ENCODE results near the gene DOC2A.

Gene DOC2A

GRCh38 chr16:30009990-30010843, 610 bp downstream of the DOC2A start:
- Histone ChIP-seq H3K4me1 (ENCODE audit: control insufficient read depth in 1 of 2, insufficient read depth in 1 of 2, low read depth in 1 of 2, low read length in 1 of 2) (peaks cover 0 to 12% of the 10 kb centered on the region in 2 experiments), H3K4me3 (ENCODE audit: low read depth in 1 of 2, low read length in 1 of 2) (peak overlapping the region in 1 of 2 experiments; percentile 28), H3K27ac (no peak overlapping the region), H3K36me3 (peaks cover 12% of the 10 kb centered on the region), H3K27me3 (peaks cover 57% of the 10 kb centered on the region), H3K9me3 (no peaks in the 10 kb centered on the region)
- TF ChIP-seq CTCF (IDR thresholded peaks at IDR 0.05): no peak

GRCh38 chr16:30009085-30009862, 1.6 kb downstream of the DOC2A start:
- peaks cover 54% of the 10 kb centered on the region for H3K27me3 ChIP-seq
- TF ChIP-seq CTCF (IDR thresholded peaks at IDR 0.05): no peak
- H3K36me3 ChIP-seq: peaks cover 20% of the 10 kb centered on the region
- peaks cover 0 to 12% of the 10 kb centered on the region in 2 experiments for H3K4me1 ChIP-seq (ENCODE audit: control insufficient read depth in 1 of 2, insufficient read depth in 1 of 2, low read depth in 1 of 2, low read length in 1 of 2)
- no peaks in the 10 kb centered on the region for H3K9me3 ChIP-seq
- no peak overlapping the region for H3K4me3 ChIP-seq (ENCODE audit: low read depth in 1 of 2, low read length in 1 of 2)
- H3K27ac ChIP-seq: no peak overlapping the region

GRCh38 chr16:30007378-30007895, 3.4 kb downstream of the DOC2A start:
- H3K27me3 ChIP-seq: peaks cover 40% of the 10 kb centered on the region
- H3K4me3 ChIP-seq (ENCODE audit: low read depth in 1 of 2, low read length in 1 of 2): no peak overlapping the region
- no peak for TF ChIP-seq CTCF (IDR thresholded peaks at IDR 0.05)
- H3K36me3 ChIP-seq: peaks cover 38% of the 10 kb centered on the region
- H3K4me1 ChIP-seq (ENCODE audit: control insufficient read depth in 1 of 2, insufficient read depth in 1 of 2, low read depth in 1 of 2, low read length in 1 of 2): peaks cover 0 to 12% of the 10 kb centered on the region in 2 experiments
- no peaks in the 10 kb centered on the region for H3K9me3 ChIP-seq
- no peak overlapping the region for H3K27ac ChIP-seq

- Histone ChIP-seq H3K27ac (no peak overlapping the region), H3K4me3 (ENCODE audit: low read depth in 1 of 2, low read length in 1 of 2) (no peak overlapping the region), H3K36me3 (peaks cover 44% of the 10 kb centered on the region), H3K4me1 (ENCODE audit: control insufficient read depth in 1 of 2, insufficient read depth in 1 of 2, low read depth in 1 of 2, low read length in 1 of 2) (peaks cover 0 to 12% of the 10 kb centered on the region in 2 experiments), H3K27me3 (peaks cover 33% of the 10 kb centered on the region), H3K9me3 (no peaks in the 10 kb centered on the region)
- TF ChIP-seq CTCF (IDR thresholded peaks at IDR 0.05): no peak
Measured at GRCh38 chr16:30006659-30007377, 4.0 kb downstream of the DOC2A start.

GRCh38 chr16:30006095-30006473, 4.7 kb downstream of the DOC2A start:
- Histone ChIP-seq H3K4me1 (ENCODE audit: control insufficient read depth in 1 of 2, insufficient read depth in 1 of 2, low read depth in 1 of 2, low read length in 1 of 2) (peaks cover 0 to 7% of the 10 kb centered on the region in 2 experiments), H3K9me3 (no peaks in the 10 kb centered on the region), H3K36me3 (peaks cover 52% of the 10 kb centered on the region), H3K27ac (no peak overlapping the region), H3K4me3 (ENCODE audit: low read depth in 1 of 2, low read length in 1 of 2) (no peak overlapping the region), H3K27me3 (peaks cover 26% of the 10 kb centered on the region)
- no peak for TF ChIP-seq CTCF (IDR thresholded peaks at IDR 0.05)

Data from neutrophil (primary cell).